A172 (cell line): ENCODE measurements around the gene XKR3. TPM values are rescaled to one million over a fixed set of nuclear protein-coding genes. Genes with fewer than 3 reads are reported as not detected.
"Not testable (repeated sequence)": the region's sequence is repeated elsewhere in the genome, so short reads cannot be mapped to it uniquely, and the experiment has no call there.

ENCODE experiments used
- DNase-seq: peaks from one replicate; pipeline ENCODE4 v3.0.0-alpha.2; 2015; ENCODE audit warnings: low spot score
- total RNA-seq: library from RNA; depleted of rRNA; stranded (reverse); fragments of >200 nt; shearing (Covaris generic); gene quantifications from 2 replicates; pipeline ENCODE4 v1.2.3, GENCODE V29; 2014

XKR3 gene
- total RNA-seq, 1 experiment from 2014 or later = not detected

DNA sequence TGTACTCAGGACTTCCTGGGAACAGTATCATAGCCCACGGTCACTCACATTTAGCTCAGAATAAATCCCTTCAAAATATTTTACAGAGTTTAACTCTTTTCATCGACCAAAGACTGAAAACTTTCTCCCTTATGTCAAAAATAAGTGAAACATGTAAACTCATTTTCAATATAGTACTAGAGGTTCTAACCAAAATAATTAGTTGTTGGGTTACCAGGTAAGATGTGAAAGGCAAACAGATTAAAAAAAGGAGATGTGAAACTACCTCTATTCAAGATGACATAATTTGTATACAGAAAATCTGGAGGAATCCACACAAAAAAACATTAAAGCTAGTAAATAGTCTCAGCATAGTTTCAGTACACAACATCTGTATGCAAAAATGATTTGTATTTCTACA, 20.3 kb downstream of the XKR3 start:
- DNase-seq = no peak

DNA sequence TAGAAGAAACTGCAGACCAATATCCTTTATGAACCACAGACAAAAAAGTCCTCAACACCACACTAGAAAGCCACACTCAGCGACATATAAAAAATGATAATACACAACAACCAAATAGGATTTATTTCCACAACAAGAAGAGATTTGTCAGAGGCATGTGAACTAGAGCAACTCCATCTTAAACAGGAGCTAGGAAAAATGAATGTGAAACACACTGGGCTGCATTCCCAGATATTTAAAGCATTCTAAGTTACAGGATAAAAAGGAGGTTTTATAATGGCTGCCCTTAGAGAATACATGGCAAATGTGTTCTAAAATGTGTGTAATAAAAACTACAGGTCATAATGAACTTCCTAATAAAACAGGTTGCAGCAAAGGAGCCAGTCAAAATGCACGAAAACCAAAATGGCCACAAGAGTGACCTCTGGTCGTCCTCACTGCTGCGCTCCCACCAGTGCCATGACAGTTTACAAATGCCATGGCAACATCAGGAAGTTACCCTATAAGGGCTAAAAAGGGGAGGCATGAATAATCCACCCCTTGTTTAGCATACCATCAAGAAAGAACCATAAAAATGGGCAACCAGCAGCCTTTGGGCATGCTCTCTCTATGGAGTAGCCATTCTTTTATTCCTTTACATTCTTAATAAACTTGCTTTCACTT, 21.8 kb downstream of the XKR3 start:
- DNase-seq = no peak

DNA sequence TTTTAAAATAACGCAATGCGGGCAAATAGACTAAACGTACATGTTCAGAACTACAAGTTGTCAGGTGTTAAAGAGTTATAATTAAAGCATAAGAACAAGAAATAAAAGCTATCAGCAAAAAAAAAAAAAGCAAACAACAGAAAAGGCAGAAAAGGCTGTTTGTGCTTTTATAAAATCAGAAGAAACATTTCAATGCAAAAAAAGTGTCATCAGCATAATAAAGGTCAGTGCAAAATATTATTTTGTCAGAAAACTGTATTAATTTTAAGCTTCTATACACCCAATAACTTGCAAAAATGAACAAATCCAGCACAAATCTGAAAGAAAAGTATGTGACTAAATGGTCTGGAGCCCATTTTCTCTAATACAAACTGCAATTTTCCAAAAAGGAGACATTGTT, 23.6 kb downstream of the XKR3 start:
- no peak for DNase-seq

DNA sequence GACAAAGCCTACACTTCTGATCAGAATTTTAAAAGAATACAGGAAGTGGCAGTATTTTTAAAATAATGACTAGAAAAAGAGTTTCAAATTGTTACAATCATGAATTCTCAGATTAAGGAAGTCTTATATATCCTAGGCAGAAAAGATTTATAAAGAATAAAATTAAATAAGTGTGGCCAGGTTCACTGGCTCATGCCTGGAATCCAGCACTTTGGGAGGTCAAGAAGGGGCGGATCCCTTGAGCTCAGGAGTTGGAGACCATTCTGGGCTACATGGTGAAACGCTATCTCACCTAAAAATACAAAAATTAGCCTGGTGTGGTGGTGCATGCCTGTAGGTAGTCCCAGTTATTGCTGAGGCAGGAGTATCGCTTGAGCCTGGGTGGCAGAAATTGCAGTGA, 24.1 kb downstream of the XKR3 start:
- no peak for DNase-seq

DNA sequence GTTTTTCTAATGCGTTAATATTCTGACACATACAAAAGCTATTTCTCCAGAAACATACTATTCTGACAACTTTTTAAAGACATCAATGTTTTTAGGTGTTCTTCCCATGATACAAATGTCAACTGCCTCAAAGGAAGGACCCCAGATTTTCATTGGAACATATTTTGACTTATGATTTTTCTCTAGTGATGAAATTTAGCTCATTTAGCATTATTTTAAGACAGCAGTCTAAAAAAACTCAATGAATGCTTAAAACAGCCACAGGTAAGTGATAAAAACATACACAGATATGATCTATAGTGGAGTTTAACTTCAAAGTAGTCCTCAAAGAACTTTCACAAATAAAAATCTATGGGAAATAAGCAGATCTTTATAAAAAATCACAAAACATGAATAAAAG, 24.9 kb downstream of the XKR3 start:
- DNase-seq = no peak

DNA sequence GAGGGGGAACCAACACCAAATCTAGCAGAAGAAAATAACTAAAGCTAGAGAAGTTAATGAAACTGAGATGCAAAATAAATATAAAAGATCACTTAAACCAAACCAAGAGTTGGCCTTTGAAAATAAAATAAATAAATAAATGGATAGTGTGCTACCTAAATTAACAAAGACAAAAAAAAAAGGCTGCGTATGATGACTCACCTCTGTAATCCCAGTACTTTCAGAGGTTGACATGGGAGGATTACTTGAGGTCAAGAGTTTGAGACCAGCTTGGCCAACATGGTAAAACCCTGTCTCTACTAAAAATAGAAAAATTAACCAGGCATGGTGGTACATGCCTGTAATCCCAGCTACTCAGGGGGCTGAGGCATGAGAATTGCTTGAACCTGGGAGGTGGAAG, 29.7 kb downstream of the XKR3 start:
- DNase-seq = not testable (repeated sequence)

DNA sequence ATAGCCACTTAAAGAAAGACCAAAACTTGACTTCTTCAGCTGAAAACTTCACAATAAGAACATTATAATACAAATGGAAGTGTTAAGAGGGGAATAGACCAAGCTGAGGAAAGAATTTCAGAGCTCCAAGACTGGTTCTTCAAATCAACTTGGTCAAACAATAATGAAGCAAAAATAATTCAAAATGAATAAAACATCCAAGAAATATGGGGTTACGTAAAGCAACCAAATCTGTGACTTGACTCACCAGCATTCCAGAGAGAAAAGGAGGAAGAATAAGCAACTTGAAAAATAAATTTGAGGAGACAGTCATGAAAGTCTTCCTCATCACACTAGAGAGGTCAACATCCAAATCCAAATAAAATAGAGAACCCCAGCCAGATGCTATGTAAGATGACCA, 31.4 kb downstream of the XKR3 start:
- no peak for DNase-seq

DNA sequence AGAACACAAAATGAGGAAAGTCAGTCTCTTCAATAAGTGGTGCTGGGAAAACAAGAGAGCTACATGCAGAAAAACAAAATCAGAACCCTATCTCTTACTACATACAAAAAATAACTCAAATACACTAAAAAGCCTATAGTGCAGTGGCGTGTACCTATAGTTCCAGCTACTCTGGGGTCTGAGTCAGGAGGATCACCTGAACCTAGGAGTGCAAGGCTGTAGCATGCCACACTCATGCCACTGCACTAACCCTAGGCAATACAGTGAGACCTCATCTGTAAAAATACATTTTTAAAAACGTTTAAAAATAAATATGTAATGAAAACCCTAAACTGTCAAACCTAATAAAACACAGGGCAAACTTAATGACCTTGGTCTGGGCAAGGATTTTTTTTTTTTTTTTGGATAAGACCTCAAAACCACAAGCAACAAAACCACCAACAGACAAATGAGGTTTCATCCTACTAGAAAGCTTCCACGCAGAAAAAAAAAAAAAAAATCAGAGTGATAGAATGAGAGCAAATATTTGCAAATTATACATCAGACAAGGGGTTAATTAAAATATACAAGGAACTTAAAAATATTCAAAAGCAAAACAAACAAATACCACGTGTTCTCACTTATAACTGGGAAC, 35.2 kb downstream of the XKR3 start:
- no peak for DNase-seq

DNA sequence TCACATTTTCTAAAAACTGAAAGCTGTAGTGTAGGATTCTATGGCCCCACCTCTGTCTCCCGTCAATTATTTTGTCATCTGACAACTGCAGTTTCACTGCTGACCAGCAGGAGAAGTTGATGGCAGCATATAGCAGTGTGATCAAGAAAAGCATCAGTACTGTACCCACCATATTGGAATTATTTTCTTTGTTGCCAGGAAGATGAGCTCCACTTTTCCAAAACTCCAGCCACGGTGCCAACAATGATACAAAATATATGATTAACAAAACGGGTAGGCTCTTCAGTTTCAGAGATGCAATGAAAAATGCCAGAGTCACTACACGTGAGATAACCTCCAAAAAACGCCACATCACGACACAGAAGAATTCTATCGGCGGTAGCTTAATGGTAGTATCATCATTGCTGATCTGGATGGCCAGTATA, 41.3 kb downstream of the XKR3 start:
- no peak for DNase-seq

DNA sequence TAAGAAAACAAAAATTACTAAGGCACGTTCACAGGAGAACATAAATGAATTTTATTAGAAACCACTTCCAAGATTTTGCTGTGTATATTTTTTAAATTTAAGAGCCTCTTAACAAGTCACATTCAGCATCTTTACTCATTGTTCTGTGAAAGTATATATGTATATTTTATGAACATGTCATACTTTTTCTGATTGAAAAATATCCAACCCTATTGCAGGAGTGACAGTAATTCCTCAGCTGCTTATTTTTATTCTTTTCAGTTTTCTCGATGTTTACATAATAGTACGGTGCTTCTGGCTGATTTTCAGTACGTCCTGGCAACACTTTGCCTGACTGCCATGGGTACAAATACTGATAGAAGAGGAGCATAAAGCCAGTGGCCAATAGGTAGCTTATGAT, 41.8 kb downstream of the XKR3 start:
- no peak for DNase-seq

DNA sequence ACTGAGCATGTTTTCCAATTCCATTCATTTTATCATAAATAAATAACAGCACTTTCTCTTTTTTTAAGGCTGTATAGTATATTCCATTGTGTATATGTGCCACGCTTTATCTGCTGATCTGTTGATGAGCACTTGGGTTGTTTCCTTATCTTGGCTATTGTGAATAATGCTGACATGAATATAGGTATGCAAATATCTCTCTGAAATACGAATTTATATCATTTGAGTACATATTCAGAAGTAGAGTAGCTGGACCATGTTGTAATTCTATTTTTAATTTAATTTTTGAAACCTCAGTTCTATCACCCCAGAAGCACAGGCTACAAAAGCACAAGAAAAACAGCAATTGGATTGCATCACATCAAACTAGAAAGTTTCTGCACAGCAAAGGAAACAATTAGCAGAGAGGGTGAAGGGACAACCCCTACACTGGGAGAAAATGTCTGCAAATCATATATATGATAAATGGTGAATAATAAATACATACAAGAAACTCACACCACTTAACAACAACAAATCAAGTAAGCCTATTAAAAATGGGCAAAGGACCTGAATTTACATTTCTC, 43.4 kb downstream of the XKR3 start:
- DNase-seq = no peak

DNA sequence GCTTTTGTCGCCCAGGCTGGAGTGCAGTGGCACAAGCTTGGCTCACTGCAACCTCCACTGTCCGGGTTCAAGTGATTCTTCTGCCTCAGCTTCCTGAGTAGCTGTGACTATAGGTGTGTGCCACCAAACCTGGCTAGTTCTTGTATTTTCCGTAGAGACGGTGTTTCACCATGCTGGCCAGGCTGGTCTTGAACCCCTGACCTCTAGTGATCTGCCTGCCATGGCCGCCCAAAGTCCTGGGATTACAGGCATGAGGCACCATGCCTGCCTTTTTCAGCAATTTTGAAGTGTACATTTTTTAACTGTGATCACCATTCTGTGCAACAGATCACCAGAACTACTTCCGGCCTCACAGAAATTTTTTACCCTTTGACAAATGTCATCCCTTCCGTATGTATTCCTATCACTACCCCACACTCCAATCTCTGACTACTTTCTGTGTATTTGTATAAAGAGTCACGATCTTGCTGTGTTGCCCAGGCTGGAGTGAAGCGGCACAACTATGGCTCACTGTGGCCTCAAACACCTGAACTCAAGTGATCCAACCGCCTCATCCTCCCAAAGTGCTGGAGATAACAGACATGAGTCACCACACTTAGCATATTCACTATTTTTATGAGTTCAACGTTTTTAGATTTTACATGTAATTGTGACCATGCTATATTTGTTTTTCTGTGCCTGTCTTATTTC, 44.0 kb downstream of the XKR3 start:
- DNase-seq = no peak

DNA sequence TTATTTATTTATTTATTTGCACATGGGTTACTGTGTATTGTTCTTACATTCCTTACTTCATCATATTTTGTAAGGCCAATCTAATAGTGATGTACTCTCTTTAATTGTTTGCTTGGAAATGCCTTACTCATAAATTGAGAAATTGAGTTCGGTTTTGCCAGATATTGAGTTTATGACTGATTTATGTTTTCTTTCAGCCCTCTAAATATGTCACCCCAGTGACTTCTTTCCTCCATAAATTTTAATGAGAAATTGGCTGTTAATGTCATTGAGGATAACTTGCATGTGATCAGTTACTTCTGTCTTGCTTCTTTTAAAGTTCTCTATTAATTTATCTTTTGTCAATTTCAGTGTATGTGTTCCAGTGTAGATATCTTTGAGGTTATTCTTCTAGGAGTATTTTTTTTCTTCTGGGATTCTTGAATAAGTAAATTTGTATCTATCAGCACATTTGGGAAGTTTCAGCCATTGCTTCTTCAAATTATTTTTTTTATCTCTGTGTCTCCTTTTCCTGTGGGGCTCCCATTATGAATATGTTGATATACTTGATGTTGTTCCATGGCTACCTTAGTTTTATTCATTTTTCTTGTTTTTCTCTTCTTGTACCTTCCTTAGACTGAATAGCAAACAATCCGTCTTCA, 47.8 kb downstream of the XKR3 start:
- no peak for DNase-seq

DNA sequence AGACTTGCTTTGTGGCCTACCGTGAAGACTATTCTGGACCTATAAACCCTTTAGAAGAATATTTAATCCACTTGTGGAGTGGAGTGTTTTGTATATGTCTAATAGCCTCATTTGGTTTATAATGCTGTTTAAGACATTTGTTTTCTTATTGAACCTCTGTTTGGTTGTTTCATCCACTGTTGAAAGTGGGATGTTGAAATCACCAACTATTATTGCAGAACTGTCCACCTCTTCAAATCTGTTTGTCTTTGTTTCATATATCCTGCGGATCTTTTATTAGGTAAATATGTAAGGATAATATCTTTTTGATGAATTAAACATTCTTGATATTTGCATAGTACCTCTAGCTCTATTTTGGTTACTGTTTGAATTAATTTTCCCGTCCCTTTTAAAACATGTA, 49.1 kb downstream of the XKR3 start:
- DNase-seq = no peak

DNA sequence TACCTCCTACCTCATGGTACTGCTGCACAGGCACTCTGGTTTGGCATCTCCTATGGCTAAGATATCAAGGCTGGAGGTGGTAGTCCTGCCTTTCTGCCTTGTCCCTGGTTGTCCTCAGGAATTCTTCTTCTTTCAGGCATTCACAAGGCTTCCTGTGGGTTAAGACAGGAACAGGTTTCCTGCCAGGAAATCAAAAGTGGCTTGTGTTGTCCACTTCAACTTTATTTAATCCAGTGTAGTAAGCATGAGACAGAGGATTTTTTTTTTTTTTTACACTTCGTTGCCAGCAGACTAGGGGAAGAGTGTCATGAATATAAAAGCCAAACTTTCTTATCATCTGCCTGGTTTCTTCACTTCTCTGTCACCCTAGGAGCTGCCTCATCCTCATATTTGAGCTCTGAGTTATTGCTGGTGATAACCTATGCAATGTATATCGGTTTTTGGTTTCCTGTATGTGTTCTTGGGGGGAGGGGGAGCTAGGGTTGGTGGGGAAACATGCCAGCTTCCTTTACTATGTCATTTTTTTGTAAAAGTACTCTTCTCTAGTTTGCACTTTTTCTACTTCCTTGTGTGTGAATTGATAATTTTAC, 50.2 kb downstream of the XKR3 start:
- DNase-seq = peak; percentile 5

DNA sequence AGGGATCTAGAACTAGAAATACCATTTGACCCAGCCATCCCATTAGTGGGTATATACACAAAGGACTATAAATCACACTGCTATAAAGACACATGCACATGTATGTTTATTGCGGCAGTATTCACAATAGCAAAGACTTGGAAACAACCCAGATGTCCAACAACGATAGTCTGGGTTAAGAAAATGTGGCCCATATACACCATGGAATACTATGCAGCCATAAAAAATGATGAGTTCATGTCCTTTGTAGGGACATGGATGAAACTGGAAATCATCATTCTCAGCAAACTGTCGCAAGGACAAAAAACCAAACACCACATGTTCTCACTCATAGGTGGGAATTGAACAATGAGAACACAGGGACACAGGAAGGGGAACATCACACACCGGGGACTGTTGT, 53.6 kb downstream of the XKR3 start:
- DNase-seq = not testable (repeated sequence)

DNA sequence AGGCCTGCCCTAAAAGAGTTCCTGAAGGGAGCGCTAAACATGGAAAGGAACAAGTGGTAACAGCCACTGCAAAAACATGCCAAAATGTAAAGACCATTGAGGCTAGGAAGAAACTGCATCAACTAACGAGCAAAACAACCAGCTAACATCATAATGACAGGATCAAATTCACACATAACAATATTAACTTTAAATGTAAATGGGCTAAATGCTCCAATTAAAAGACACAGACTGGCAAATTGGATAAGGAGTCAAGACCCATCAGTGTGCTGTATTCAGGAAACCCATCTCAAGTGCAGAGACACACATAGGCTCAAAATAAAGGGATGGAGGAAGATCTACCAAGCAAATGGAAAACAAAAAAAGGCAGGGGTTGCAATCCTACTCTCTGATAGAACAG, 57.3 kb downstream of the XKR3 start:
- not testable (repeated sequence) for DNase-seq

DNA sequence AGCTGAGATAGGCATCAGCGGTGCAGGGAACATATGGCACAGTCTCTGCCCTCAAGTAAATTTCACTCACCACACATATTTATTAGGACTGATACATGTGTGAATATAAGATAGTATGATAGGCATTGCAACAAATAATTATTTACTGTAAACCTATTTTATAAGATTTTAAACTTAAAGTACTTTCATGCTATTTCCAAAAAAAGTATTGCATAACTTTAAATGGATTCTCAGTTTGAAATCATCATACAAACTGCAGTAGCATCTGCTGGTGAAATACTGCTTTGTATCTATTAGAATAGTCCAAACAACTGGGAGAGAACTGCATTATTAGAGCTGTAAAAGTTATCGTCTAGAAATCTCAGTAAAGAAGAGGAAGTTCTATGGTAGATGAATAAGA, 63.0 kb downstream of the XKR3 start:
- DNase-seq = not testable (repeated sequence)

DNA sequence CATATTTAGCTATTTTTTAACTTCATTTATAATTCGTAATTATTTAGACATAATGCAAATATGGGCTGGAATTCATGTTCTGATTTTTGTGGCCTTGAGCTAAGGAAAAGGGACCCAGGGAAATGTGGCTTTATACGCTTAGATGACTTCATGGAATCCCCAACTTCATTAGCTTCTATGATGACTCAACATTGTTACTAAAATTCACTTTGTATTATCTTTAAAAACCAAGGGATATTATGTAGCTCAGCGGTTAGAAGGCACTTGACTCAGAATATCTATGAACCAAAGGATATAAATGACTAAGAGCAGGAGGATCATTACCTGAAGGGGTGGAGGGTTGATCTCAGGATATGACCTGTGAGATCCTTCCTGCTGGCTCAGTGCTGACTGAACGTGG, 64.8 kb downstream of the XKR3 start:
- not testable (repeated sequence) for DNase-seq

DNA sequence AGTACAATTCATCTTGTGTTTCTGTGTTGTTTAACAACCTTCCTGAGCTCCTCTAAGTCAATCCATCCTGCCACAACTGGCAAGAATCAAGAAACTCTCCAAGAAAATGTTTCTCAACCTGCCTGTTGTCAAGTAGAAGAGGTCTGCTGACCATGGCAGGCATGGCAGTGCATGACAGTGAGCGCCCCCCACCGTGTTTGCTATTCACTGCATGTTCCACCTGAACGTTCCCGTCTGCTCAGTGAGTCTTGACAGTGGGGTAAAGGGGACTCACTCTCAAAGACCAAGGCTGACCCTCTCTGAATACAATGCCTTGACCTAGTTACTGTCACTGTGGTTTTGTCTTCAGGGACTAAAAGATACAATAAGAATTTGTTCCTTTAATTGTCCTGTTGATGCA, 75.9 kb downstream of the XKR3 start:
- DNase-seq = not testable (repeated sequence)

DNA sequence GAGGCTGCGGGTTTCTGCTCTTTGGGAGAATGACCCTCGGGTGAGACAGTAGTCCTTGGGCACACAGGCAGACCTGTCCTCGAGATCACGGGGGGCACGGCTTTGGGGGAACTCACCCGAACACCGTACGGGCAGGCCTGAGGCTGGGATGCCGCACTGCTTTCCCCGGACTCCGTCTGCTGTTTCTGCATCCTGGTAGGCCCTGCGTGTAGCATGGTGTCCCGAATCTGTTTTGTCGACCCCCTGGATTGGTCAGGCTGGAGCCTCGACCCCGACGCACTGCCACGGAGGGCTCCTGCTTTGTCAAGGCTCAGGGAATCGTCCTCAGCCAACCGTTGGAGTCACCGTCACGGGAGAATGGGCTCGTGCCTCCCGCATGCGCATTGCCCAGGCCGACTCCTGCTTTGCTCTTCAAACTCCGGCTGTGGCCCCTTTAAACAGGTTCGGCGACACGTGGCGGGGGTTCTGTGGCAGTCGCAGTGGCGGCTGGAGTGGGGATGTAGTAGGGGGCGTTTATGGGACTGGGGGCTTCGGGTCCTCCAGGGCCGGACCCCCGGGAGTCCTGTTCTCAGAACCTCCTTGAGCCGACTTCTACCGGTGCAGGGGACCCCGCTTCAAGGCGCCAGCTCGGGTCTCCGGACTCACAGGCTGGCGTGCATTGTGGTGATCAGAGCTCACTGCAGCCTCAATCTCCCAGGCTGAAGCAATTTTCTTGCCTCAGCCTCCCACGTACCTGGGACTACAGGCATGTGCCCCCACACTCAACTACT, 76.9 kb downstream of the XKR3 start:
- DNase-seq = not testable (repeated sequence)
